Progenitor cell of endocrine pancreas (in vitro differentiated cells): ENCODE measurements around the gene LDB3. TPM values are rescaled to one million over a fixed set of nuclear protein-coding genes. Genes with fewer than 3 reads are reported as not detected.

Experiments
- DNase-seq: peaks from one replicate; pipeline ENCODE4 v3.0.0; 2021; ENCODE audit warnings: low spot score; ENCODE audit not compliant: unreplicated experiment
- H3K27ac Mint-ChIP-seq: 2 replicates; pipeline ENCODE4 v1.8.0; 2021; ENCODE audit warnings: mild to moderate bottlenecking, moderate library complexity, mixed read lengths
- H3K27me3 Mint-ChIP-seq: 2 replicates; pipeline ENCODE4 v1.8.0; 2021; ENCODE audit warnings: mixed read lengths
- H3K36me3 Mint-ChIP-seq: 2 replicates; pipeline ENCODE4 v1.8.0; 2022; ENCODE audit warnings: mixed read lengths; ENCODE audit not compliant: insufficient read depth
- H3K4me1 Mint-ChIP-seq: 2 replicates; pipeline ENCODE4 v1.8.0; 2021; ENCODE audit warnings: low read depth, mixed read lengths
- H3K4me3 Mint-ChIP-seq: 2 replicates; pipeline ENCODE4 v1.8.0; 2021; ENCODE audit warnings: low read depth, mild to moderate bottlenecking, moderate library complexity, mixed read lengths
- H3K9me3 Mint-ChIP-seq: 2 replicates; pipeline ENCODE4 v1.8.0; 2021; ENCODE audit warnings: low read depth, mixed read lengths
- CTCF ChIP-seq: fragments of 200-600 bp; sonication (generic); IDR thresholded peaks from one replicate; pipeline ENCODE4 v1.5.0; 2021; ENCODE audit warnings: antibody characterized with exemption, mild to moderate bottlenecking; ENCODE audit not compliant: unreplicated experiment
- total RNA-seq: library from RNA; stranded (reverse); gene quantifications from 2 replicates; pipeline ENCODE4 v1.2.1, GENCODE V29; 2021

Gene LDB3
- total RNA-seq, 1 donor from 2014 or later, result 0.26 TPM

GRCh38 chr10:86699991-86700840 is 31.9 kb downstream of the LDB3 start:
- H3K9me3 Mint-ChIP-seq, result no peaks in the 10 kb centered on the region
- no peak overlapping the region for H3K4me3 Mint-ChIP-seq
- H3K27ac Mint-ChIP-seq, result no peak overlapping the region
- no peaks in the 10 kb centered on the region for H3K4me1 Mint-ChIP-seq
- no peaks in the 10 kb centered on the region for H3K36me3 Mint-ChIP-seq
- no peak for DNase-seq
- H3K27me3 Mint-ChIP-seq, result peaks cover 17% of the 10 kb centered on the region
- no peak for TF ChIP-seq CTCF

GRCh38 chr10:86700851-86701617 is 32.7 kb downstream of the LDB3 start:
- Mint-ChIP-seq H3K4me1 (no peaks in the 10 kb centered on the region), H3K36me3 (no peaks in the 10 kb centered on the region), H3K4me3 (no peak overlapping the region), H3K9me3 (no peaks in the 10 kb centered on the region), H3K27me3 (peaks cover 12% of the 10 kb centered on the region), H3K27ac (no peak overlapping the region)
- DNase-seq, result no peak
- TF ChIP-seq CTCF, result no peak

GRCh38 chr10:86703176-86703575 is 34.9 kb downstream of the LDB3 start:
- no peak for TF ChIP-seq CTCF
- H3K36me3 Mint-ChIP-seq, result no peaks in the 10 kb centered on the region
- H3K4me1 Mint-ChIP-seq, result no peaks in the 10 kb centered on the region
- no peak for DNase-seq
- H3K27me3 Mint-ChIP-seq, result peaks cover 3% of the 10 kb centered on the region
- no peaks in the 10 kb centered on the region for H3K9me3 Mint-ChIP-seq
- no peak overlapping the region for H3K27ac Mint-ChIP-seq
- no peak overlapping the region for H3K4me3 Mint-ChIP-seq

GRCh38 chr10:86705139-86705538 is 36.8 kb downstream of the LDB3 start:
- Mint-ChIP-seq H3K4me3 (no peak overlapping the region), H3K36me3 (no peaks in the 10 kb centered on the region), H3K27me3 (peaks cover 3% of the 10 kb centered on the region), H3K9me3 (no peaks in the 10 kb centered on the region), H3K27ac (no peak overlapping the region), H3K4me1 (no peaks in the 10 kb centered on the region)
- no peak for TF ChIP-seq CTCF
- DNase-seq, result no peak

- Mint-ChIP-seq H3K9me3 (no peaks in the 10 kb centered on the region), H3K27me3 (peaks cover 3% of the 10 kb centered on the region), H3K27ac (no peak overlapping the region), H3K4me3 (no peak overlapping the region), H3K36me3 (no peaks in the 10 kb centered on the region), H3K4me1 (peaks cover 3% of the 10 kb centered on the region)
- no peak for DNase-seq
- TF ChIP-seq CTCF, result no peak
Observed at GRCh38 chr10:86705905-86706304, 37.6 kb downstream of the LDB3 start.
